SU-DHL-6 (cell line): Measurements from ENCODE around the gene PTGIS.

ENCODE experiments used
- EZH2phosphoT487 ChIP-seq: fragments of 200-600 bp; sonication (generic), shearing (Covaris generic); conservative IDR thresholded peaks from 2 replicates; pipeline ENCODE4 v1.6.1; 2018; ENCODE audit warnings: mild to moderate bottlenecking, antibody characterized with exemption, low read length, moderate library complexity, mixed read lengths
- TF ChIP-seq, protein P1 (sequence below): fragments of 200-600 bp; sonication (generic); IDR thresholded peaks from one replicate; pipeline ENCODE4 v1.5.1; 2017; ENCODE audit warnings: antibody characterized with exemption, mild to moderate bottlenecking, low read length, moderate library complexity; ENCODE audit not compliant: insufficient read depth, poor library complexity, severe bottlenecking

- no peak for TF ChIP-seq EZH2phosphoT487
- TF ChIP-seq, protein P1, sequence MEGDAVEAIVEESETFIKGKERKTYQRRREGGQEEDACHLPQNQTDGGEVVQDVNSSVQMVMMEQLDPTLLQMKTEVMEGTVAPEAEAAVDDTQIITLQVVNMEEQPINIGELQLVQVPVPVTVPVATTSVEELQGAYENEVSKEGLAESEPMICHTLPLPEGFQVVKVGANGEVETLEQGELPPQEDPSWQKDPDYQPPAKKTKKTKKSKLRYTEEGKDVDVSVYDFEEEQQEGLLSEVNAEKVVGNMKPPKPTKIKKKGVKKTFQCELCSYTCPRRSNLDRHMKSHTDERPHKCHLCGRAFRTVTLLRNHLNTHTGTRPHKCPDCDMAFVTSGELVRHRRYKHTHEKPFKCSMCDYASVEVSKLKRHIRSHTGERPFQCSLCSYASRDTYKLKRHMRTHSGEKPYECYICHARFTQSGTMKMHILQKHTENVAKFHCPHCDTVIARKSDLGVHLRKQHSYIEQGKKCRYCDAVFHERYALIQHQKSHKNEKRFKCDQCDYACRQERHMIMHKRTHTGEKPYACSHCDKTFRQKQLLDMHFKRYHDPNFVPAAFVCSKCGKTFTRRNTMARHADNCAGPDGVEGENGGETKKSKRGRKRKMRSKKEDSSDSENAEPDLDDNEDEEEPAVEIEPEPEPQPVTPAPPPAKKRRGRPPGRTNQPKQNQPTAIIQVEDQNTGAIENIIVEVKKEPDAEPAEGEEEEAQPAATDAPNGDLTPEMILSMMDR: no peak
These were observed 27.7 kb downstream of the PTGIS start for GRCh38 chr20:49540232-49540620.
